Keratinocyte (primary cell): Measurements from ENCODE around the gene FMOD. TPM values are rescaled to one million over a fixed set of nuclear protein-coding genes. Genes with fewer than 3 reads are reported as not detected.

Experiments used
- DNase-seq: peaks from one replicate; pipeline ENCODE4 v3.0.0-alpha.2; 2011; ENCODE audit warnings: low read depth, missing footprints, low spot score
- FAIRE-seq: peaks from 2 replicates; lab custom pipeline; 2011; peaks lifted over from hg19 to GRCh38; lab: Jason Lieb, UNC
- H2AFZ ChIP-seq: 2 replicates; pipeline ENCODE4 v1.6.0; 2012; ENCODE audit warnings: low read length, control low read depth, inconsistent platforms; ENCODE audit not compliant: control insufficient read depth
- H3K27ac ChIP-seq: 2 replicates; pipeline ENCODE4 v1.5.1; 2011; ENCODE audit warnings: low read length; ENCODE audit not compliant: control insufficient read depth, insufficient read depth
- H3K27me3 ChIP-seq: 3 replicates; pipeline ENCODE4 v1.6.0; 2011; ENCODE audit warnings: low read length; ENCODE audit not compliant: control insufficient read depth, insufficient read depth; ENCODE audit errors: extremely low read depth
- H3K36me3 ChIP-seq, 2 experiments: 2 replicates in 1 of 2; 3 replicates in 1 of 2; pipeline ENCODE4 v1.5.1; 2011; ENCODE audit warnings: low read length in 2 of 2, mild to moderate bottlenecking in 1 of 2; ENCODE audit not compliant: control insufficient read depth in 2 of 2, insufficient read depth in 2 of 2; ENCODE audit errors: extremely low read depth in 1 of 2
- H3K4me1 ChIP-seq: 3 replicates; pipeline ENCODE4 v1.5.1; 2011; ENCODE audit warnings: low read length; ENCODE audit not compliant: control insufficient read depth, insufficient read depth; ENCODE audit errors: extremely low read depth
- H3K4me2 ChIP-seq: 3 replicates; pipeline ENCODE4 v1.6.0; 2011; ENCODE audit warnings: low read depth, low read length; ENCODE audit not compliant: control insufficient read depth, insufficient read depth; ENCODE audit errors: extremely low read depth
- H3K4me3 ChIP-seq, 3 experiments: fragments of 200-600 bp in 1 of 3; sonication (generic) in 1 of 3; 2 replicates in 2 of 3; 3 replicates in 1 of 3; pipeline ENCODE4 v1.5.1; 2011 to 2016; ENCODE audit warnings: low read length in 3 of 3, mild to moderate bottlenecking in 3 of 3, control low read depth in 2 of 3, inconsistent platforms in 1 of 3, low read depth in 1 of 3, mixed read lengths in 1 of 3, mixed run types in 1 of 3, moderate library complexity in 1 of 3; ENCODE audit not compliant: control insufficient read depth in 2 of 3, insufficient read depth in 2 of 3; ENCODE audit errors: extremely low read depth in 1 of 3
- H3K79me2 ChIP-seq: 2 replicates; pipeline ENCODE4 v1.6.0; 2012; ENCODE audit warnings: low read length; ENCODE audit not compliant: control insufficient read depth, insufficient read depth
- H3K9ac ChIP-seq: 3 replicates; pipeline ENCODE4 v1.6.0; 2011; ENCODE audit warnings: low read length; ENCODE audit not compliant: control insufficient read depth, insufficient read depth; ENCODE audit errors: extremely low read depth
- H3K9me1 ChIP-seq: 3 replicates; pipeline ENCODE4 v1.6.0; 2011; ENCODE audit warnings: low read length; ENCODE audit not compliant: control insufficient read depth, insufficient read depth; ENCODE audit errors: extremely low read depth
- H3K9me3 ChIP-seq: 2 replicates; pipeline ENCODE4 v1.5.1; 2012; ENCODE audit warnings: low read depth, low read length; ENCODE audit not compliant: control insufficient read depth
- H4K20me1 ChIP-seq: 3 replicates; pipeline ENCODE4 v1.6.0; 2011; ENCODE audit warnings: low read length; ENCODE audit not compliant: control insufficient read depth, insufficient read depth; ENCODE audit errors: extremely low read depth
- EZH2 ChIP-seq: IDR thresholded peaks from one replicate; pipeline ENCODE4 v1.6.1; 2012; ENCODE audit warnings: inconsistent platforms, mild to moderate bottlenecking, low read length, moderate library complexity
- dilution Hi-C: fragments of 300-500 bp; cut with MboI; formaldehyde crosslinking; loops from one replicate; pipeline ENCODE4 v1.7.0; 2020; ENCODE audit warnings: low sequenced_read_pairs; ENCODE audit not compliant: extremely low pct_ligation_motif_present
- polyA plus RNA-seq, 5 experiments: library from polyadenylated mRNA; depleted of rRNA in 3 of 5; stranded (reverse) in 3 of 5; stranded (forward) in 1 of 5; unstranded in 1 of 5; fragments of >200 nt; gene quantifications; 1 replicate in 1 of 5; 2 replicates in 3 of 5; 3 replicates in 1 of 5; pipeline versions ENCODE4 v1.2.1 to v1.2.3, GENCODE V29; 2011 to 2012; ENCODE audit warnings: missing spikeins in 2 of 5, low read depth in 1 of 5, low replicate concordance in 1 of 5
- TF ChIP-seq, protein P1 (sequence below), 3 experiments: IDR thresholded peaks in 1 of 3; conservative IDR thresholded peaks in 1 of 3; optimal IDR thresholded peaks in 1 of 3; 2 replicates in 2 of 3; 3 replicates in 1 of 3; pipeline versions ENCODE3 to v1.5.1; 2011; ENCODE audit warnings: low read length in 3 of 3, mild to moderate bottlenecking in 3 of 3, moderate library complexity in 2 of 3, control low read depth in 1 of 3, inconsistent platforms in 1 of 3; ENCODE audit not compliant: insufficient read depth in 2 of 3; ENCODE audit errors: extremely low read depth in 1 of 3

The FMOD gene
- polyA plus RNA-seq, 1 donor (not counting 4 experiments of a cell fraction or from before 2014, with no cell fraction given): 0.47 TPM

DNA sequence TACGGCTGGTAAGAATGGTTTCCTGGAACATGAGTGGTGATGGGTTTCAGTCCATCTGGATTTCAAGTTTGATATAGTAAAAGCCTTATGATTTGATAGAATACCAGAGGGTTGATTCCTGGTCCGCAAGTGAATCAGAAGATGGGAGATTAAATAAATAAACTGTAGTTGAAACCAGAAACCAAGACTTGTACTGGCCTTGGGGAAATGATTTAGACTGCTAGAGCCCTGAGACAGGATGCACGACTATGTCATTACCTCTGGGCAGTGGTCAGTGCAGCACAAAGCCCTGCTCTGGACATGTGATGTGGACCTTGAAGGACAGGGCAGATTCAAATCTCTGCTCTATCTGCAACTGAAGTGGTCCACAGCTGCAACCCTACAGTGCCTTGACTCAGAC is 15.6 kb upstream of the FMOD start:
- Histone ChIP-seq H3K9me3 (no peaks in the 10 kb centered on the region), H3K9me1 (no peaks in the 10 kb centered on the region), H3K9ac (no peak overlapping the region), H3K4me3 (no peak overlapping the region), H3K79me2 (no peaks in the 10 kb centered on the region), H2AFZ (no peak overlapping the region), H3K36me3 (no peaks in the 10 kb centered on the region), H4K20me1 (no peaks in the 10 kb centered on the region), H3K4me1 (peaks cover 7% of the 10 kb centered on the region), H3K4me2 (no peak overlapping the region), H3K27me3 (peaks cover 25% of the 10 kb centered on the region), H3K27ac (no peak overlapping the region)
- TF ChIP-seq, protein P1, sequence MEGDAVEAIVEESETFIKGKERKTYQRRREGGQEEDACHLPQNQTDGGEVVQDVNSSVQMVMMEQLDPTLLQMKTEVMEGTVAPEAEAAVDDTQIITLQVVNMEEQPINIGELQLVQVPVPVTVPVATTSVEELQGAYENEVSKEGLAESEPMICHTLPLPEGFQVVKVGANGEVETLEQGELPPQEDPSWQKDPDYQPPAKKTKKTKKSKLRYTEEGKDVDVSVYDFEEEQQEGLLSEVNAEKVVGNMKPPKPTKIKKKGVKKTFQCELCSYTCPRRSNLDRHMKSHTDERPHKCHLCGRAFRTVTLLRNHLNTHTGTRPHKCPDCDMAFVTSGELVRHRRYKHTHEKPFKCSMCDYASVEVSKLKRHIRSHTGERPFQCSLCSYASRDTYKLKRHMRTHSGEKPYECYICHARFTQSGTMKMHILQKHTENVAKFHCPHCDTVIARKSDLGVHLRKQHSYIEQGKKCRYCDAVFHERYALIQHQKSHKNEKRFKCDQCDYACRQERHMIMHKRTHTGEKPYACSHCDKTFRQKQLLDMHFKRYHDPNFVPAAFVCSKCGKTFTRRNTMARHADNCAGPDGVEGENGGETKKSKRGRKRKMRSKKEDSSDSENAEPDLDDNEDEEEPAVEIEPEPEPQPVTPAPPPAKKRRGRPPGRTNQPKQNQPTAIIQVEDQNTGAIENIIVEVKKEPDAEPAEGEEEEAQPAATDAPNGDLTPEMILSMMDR (optimal IDR thresholded peaks at IDR 0.05 in 1 of 3, IDR thresholded peaks at IDR 0.05 in 1 of 3, conservative IDR thresholded peaks at IDR 0.05 in 1 of 3; ENCODE audit: extremely low read depth in 1 of 3, insufficient read depth in 2 of 3, low read length in 3 of 3): no peak
- TF ChIP-seq EZH2: no peak
- FAIRE-seq (no peak), DNase-seq (no peak)
- dilution Hi-C loops: loop anchor here (25.0 kb wide), 1 partner anchor 96 kb away; no protein-coding TSS in a partner anchor

DNA sequence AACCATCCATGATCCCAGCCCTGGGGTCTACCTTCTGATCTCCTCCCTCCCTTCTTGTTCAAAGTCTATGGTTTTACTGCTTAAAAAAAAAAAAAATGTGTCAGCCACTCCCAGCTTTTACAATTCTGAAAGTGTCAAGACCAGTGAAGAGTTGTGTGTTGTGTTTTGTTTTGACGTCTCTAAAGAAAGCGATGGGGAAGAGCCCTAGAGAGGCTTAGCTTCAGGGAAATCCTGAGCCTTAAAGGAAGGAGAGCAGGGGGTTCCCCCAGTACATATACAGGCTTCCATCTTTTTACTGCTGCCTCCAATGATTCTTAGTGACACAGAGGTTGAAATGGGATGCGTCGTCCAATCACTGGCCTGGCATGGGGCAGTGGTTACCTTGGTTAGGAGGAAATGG is 13.9 kb upstream of the FMOD start:
- H3K9ac ChIP-seq: no peak overlapping the region
- no peaks in the 10 kb centered on the region for H3K79me2 ChIP-seq
- no peaks in the 10 kb centered on the region for H3K9me3 ChIP-seq
- DNase-seq (no peak), FAIRE-seq (no peak)
- H4K20me1 ChIP-seq: no peaks in the 10 kb centered on the region
- peaks cover 41% of the 10 kb centered on the region for H3K27me3 ChIP-seq
- peaks cover 7% of the 10 kb centered on the region for H3K4me1 ChIP-seq
- no peaks in the 10 kb centered on the region for H3K9me1 ChIP-seq
- H3K4me3 ChIP-seq: no peak overlapping the region
- TF ChIP-seq, protein P1 (optimal IDR thresholded peaks at IDR 0.05 in 1 of 3, IDR thresholded peaks at IDR 0.05 in 1 of 3, conservative IDR thresholded peaks at IDR 0.05 in 1 of 3; ENCODE audit: extremely low read depth in 1 of 3, insufficient read depth in 2 of 3, low read length in 3 of 3): no peak
- TF ChIP-seq EZH2: no peak
- H2AFZ ChIP-seq: no peak overlapping the region
- H3K4me2 ChIP-seq: no peak overlapping the region
- H3K27ac ChIP-seq: no peak overlapping the region
- H3K36me3 ChIP-seq: no peaks in the 10 kb centered on the region
- dilution Hi-C loops: loop anchor here (25.0 kb wide), 1 partner anchor 97 kb away; no protein-coding TSS in a partner anchor
